Endodermal cell (in vitro differentiated cells): ENCODE results near the gene BACH2. TPM values are rescaled to one million over a fixed set of nuclear protein-coding genes. Genes with fewer than 3 reads are reported as not detected.

Experiments used
- DNase-seq: peaks from one replicate; pipeline ENCODE4 v3.0.0-alpha.2; 2017
- H3K27ac ChIP-seq: 2 replicates; pipeline ENCODE4 v1.5.1; 2013; ENCODE audit warnings: mild to moderate bottlenecking, low read depth, low read length, moderate library complexity
- H3K27me3 ChIP-seq: 2 replicates; pipeline ENCODE4 v1.6.1; 2013; ENCODE audit warnings: mild to moderate bottlenecking, low read length, moderate library complexity; ENCODE audit not compliant: insufficient read depth, control insufficient read depth, poor library complexity, severe bottlenecking
- H3K36me3 ChIP-seq: 2 replicates; pipeline ENCODE4 v1.7.0; 2013; ENCODE audit warnings: mild to moderate bottlenecking, low read length, moderate library complexity; ENCODE audit not compliant: control insufficient read depth, insufficient read depth
- H3K4me1 ChIP-seq: one replicate; pipeline ENCODE4 v1.7.0; 2013; ENCODE audit warnings: low read length; ENCODE audit not compliant: control insufficient read depth, insufficient read depth
- H3K4me3 ChIP-seq: 2 replicates; pipeline ENCODE4 v1.5.1; 2013; ENCODE audit warnings: mild to moderate bottlenecking, low read length, moderate library complexity
- H3K9ac ChIP-seq: 2 replicates; pipeline ENCODE4 v1.6.1; 2013; ENCODE audit warnings: mild to moderate bottlenecking, low read length, moderate library complexity; ENCODE audit not compliant: poor library complexity, severe bottlenecking; ENCODE audit errors: extremely low read depth
- H3K9me3 ChIP-seq: 2 replicates; pipeline ENCODE4 v1.6.1; 2013; ENCODE audit warnings: mild to moderate bottlenecking, low read length, moderate library complexity; ENCODE audit not compliant: control insufficient read depth
- H3K27ac Mint-ChIP-seq: 2 replicates; pipeline ENCODE4 v1.8.0; 2020; ENCODE audit warnings: mixed read lengths
- H3K27me3 Mint-ChIP-seq: 2 replicates; pipeline ENCODE4 v1.8.0; 2021; ENCODE audit warnings: mild to moderate bottlenecking, mixed read lengths; ENCODE audit not compliant: insufficient read depth
- H3K36me3 Mint-ChIP-seq: 2 replicates; pipeline ENCODE4 v1.8.0; 2020; ENCODE audit warnings: low read depth, mixed read lengths
- H3K4me1 Mint-ChIP-seq: 2 replicates; pipeline ENCODE4 v1.8.0; 2020; ENCODE audit warnings: mixed read lengths
- H3K4me3 Mint-ChIP-seq: 2 replicates; pipeline ENCODE4 v1.8.0; 2020; ENCODE audit warnings: mild to moderate bottlenecking, moderate library complexity, mixed read lengths
- H3K9me3 Mint-ChIP-seq: 2 replicates; pipeline ENCODE4 v1.8.0; 2020; ENCODE audit warnings: mild to moderate bottlenecking, mixed read lengths
- CTCF ChIP-seq: fragments of 200-600 bp; sonication (generic); conservative IDR thresholded peaks from 2 replicates; pipeline ENCODE4 v1.5.0; 2021; ENCODE audit warnings: antibody characterized with exemption, mild to moderate bottlenecking
- WGBS, 2 experiments: methylation state at CpG; one replicate each; pipeline versions ENCODE4 v1.1.5 to v1.1.7; 2013; ENCODE audit warnings: missing lambda C conversion rate in 2 of 2, mixed read lengths in 1 of 2; ENCODE audit not compliant: insufficient coverage in 1 of 2, insufficient read length in 1 of 2; 5-methylcytosine and 5-hydroxymethylcytosine counted together
- total RNA-seq, 2 donors: library from RNA; stranded (reverse); fragmentation: NEBNext Ultra II Directional in 1 of 2; extraction: Animal tissue kit (Norgen Biotek cat#: 25700) in 1 of 2; gene quantifications; 2 replicates in 1 of 2; 3 replicates in 1 of 2; pipeline ENCODE4 v1.2.1, GENCODE V29; 2021

Gene BACH2
- total RNA-seq, 2 donors from 2014 or later, result 11.0 to 22.3 TPM

- H3K36me3 ChIP-seq, result no peaks in the 10 kb centered on the region
- peak; percentile 63 for DNase-seq
- Mint-ChIP-seq H3K9me3 (peaks cover 20% of the 10 kb centered on the region), H3K36me3 (peaks cover 7% of the 10 kb centered on the region), H3K4me3 (no peak overlapping the region), H3K27ac (peak overlapping the region; percentile 79), H3K4me1 (peaks cover 24% of the 10 kb centered on the region), H3K27me3 (no peaks in the 10 kb centered on the region)
- peak overlapping the region; percentile 54 for H3K9ac ChIP-seq
- 44 to 50% methylated on average over 1 to 2 of the region's 2 CpGs for WGBS, 2 experiments
- no peaks in the 10 kb centered on the region for H3K27me3 ChIP-seq
- peaks cover 24% of the 10 kb centered on the region for H3K9me3 ChIP-seq
- H3K27ac ChIP-seq, result no peak overlapping the region
- TF ChIP-seq CTCF, result no peak
- H3K4me1 ChIP-seq, result peaks cover 4% of the 10 kb centered on the region
- peak overlapping the region; percentile 44 for H3K4me3 ChIP-seq
Observed at GRCh38 chr6:90329386-90330077, 32.9 kb upstream of the BACH2 start.

- no peak for DNase-seq
- 100% methylated on average over 1 of the region's 1 CpG; no CpG with 5 or more reads in 1 of the 2 experiments for WGBS, 2 experiments
- Histone ChIP-seq H3K36me3 (no peaks in the 10 kb centered on the region), H3K4me3 (no peak overlapping the region), H3K27me3 (no peaks in the 10 kb centered on the region), H3K4me1 (peaks cover 4% of the 10 kb centered on the region), H3K27ac (no peak overlapping the region), H3K9ac (no peak overlapping the region), H3K9me3 (peaks cover 9% of the 10 kb centered on the region)
- Mint-ChIP-seq H3K4me3 (no peak overlapping the region), H3K9me3 (peaks cover 5% of the 10 kb centered on the region), H3K36me3 (no peaks in the 10 kb centered on the region), H3K4me1 (peaks cover 24% of the 10 kb centered on the region), H3K27ac (no peak overlapping the region), H3K27me3 (no peaks in the 10 kb centered on the region)
- no peak for TF ChIP-seq CTCF
Observed at GRCh38 chr6:90328004-90328403, 31.4 kb upstream of the BACH2 start.

- peaks cover 24% of the 10 kb centered on the region for H3K4me1 Mint-ChIP-seq
- no peak overlapping the region for H3K4me3 ChIP-seq
- no peak overlapping the region for H3K4me3 Mint-ChIP-seq
- no peaks in the 10 kb centered on the region for H3K9me3 ChIP-seq
- H3K27ac ChIP-seq, result no peak overlapping the region
- H3K27me3 Mint-ChIP-seq, result no peaks in the 10 kb centered on the region
- H3K4me1 ChIP-seq, result peaks cover 4% of the 10 kb centered on the region
- H3K36me3 ChIP-seq, result no peaks in the 10 kb centered on the region
- no peak overlapping the region for H3K27ac Mint-ChIP-seq
- WGBS, 2 experiments, result 94 to 100% methylated on average over 2 to 3 of the region's 3 CpGs
- no peaks in the 10 kb centered on the region for H3K36me3 Mint-ChIP-seq
- no peak overlapping the region for H3K9ac ChIP-seq
- no peaks in the 10 kb centered on the region for H3K27me3 ChIP-seq
- DNase-seq, result no peak
- TF ChIP-seq CTCF, result no peak
- no peaks in the 10 kb centered on the region for H3K9me3 Mint-ChIP-seq
Observed at GRCh38 chr6:90326404-90327057, 29.9 kb upstream of the BACH2 start.
